ENCODE data around the gene SDK1.

Gene SDK1

GRCh38 chr7:4182605-4183300, 881.7 kb downstream of the SDK1 start:
- no peak for DNase-seq (ENCODE audit: low read depth)
- in situ Hi-C loops (cut with HindIII; ENCODE audit: low sequenced_read_pairs), result no loop called here

DNA sequence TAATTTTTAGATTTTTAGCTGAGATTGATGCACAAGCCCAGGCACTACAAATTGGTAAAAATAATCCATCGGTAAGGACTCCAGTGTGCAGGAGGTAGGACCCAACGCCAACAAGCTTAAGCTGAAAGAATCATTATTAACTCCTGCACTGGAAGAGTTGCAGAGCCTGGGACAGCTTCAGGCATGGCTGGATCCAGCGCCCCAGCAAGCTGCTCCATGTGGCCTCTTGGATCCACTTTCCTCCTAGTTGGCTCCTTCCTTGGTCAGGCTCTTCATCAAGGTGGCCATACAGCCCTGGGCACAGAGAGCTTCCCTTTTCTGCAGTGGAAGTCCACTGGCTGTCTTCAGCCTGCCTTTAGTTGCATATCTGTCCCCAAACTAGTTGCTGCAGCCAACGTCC, 883.6 kb downstream of the SDK1 start:
- in situ Hi-C loops (cut with HindIII; ENCODE audit: low sequenced_read_pairs), result no loop called here
- TF ChIP-seq, protein P1, sequence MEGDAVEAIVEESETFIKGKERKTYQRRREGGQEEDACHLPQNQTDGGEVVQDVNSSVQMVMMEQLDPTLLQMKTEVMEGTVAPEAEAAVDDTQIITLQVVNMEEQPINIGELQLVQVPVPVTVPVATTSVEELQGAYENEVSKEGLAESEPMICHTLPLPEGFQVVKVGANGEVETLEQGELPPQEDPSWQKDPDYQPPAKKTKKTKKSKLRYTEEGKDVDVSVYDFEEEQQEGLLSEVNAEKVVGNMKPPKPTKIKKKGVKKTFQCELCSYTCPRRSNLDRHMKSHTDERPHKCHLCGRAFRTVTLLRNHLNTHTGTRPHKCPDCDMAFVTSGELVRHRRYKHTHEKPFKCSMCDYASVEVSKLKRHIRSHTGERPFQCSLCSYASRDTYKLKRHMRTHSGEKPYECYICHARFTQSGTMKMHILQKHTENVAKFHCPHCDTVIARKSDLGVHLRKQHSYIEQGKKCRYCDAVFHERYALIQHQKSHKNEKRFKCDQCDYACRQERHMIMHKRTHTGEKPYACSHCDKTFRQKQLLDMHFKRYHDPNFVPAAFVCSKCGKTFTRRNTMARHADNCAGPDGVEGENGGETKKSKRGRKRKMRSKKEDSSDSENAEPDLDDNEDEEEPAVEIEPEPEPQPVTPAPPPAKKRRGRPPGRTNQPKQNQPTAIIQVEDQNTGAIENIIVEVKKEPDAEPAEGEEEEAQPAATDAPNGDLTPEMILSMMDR (IDR thresholded peaks at IDR 0.05; ENCODE audit: low read depth, low read length, missing control alignments), result no peak
- no peak overlapping the region for H3K4me3 ChIP-seq (ENCODE audit: low read depth, low read length)
- DNase-seq (ENCODE audit: low read depth), result no peak

More at GRCh38 chr7:4182605-4183300, 881.7 kb downstream of the SDK1 start:
- TF ChIP-seq, protein P1 (IDR thresholded peaks at IDR 0.05; ENCODE audit: low read depth, low read length, missing control alignments), result no peak
- H3K4me3 ChIP-seq (ENCODE audit: low read depth, low read length), result no peak overlapping the region

DNA sequence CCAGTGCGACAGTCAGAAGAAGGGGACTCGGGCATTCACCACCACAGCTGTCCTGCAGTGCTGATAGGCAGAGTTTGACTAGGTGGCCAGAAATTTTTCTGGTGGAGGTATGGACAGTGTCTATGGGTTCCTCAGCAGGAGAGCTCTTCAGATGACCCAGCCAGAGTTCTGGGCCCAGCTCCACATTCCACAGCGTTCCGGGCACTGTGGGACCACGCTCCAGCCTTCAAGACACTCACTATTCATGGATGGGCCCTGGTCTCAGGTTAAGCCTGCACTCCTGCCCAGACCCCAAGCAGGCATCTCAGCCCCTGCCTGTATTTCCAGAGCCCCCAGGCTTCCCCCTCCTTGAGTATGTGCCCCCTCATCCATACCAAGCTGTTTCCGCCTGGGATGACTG, 884.1 kb downstream of the SDK1 start:
- TF ChIP-seq, protein P1 (IDR thresholded peaks at IDR 0.05; ENCODE audit: low read depth, low read length, missing control alignments), result no peak
- H3K4me3 ChIP-seq (ENCODE audit: low read depth, low read length), result no peak overlapping the region
- in situ Hi-C loops (cut with HindIII; ENCODE audit: low sequenced_read_pairs), result no loop called here
- DNase-seq (ENCODE audit: low read depth), result no peak

DNA sequence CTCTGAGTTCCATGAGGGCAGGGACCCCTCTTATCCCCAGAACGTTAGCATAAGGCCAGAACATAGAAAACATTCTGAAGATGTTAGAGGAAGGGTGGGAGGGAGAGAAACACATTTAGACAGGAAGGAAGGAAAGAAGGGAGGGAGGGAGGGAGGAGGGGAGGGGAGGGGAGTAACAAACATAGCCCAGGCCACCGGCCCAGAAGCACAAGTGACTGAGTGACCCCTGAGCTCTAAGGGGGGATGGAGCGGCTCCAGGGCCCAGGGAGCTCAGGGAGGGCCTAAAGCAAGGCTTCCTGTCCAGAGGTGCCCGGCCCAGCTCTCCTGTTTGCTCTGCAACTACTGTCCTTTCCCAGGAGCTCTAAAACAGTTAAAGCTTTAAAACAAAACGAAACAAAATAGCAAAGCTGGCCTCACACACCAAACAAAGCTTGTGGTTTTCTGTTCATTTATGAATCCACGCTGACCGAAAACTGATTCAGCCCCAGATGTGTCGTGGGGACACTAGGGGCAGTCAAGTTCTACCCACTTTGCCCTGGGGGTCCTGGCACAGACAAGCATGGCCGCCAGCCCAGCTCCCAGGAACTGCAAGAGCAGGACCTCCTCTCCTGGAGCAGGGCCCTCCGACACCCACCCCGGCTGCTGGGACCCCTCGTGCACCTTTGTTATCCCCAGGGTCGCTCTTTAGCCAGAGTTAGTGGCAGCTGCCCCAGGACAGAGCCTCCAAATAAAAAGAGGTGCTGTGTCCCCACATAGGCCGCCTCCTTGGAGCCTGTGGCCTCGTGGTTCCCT, 884.9 kb downstream of the SDK1 start:
- TF ChIP-seq, protein P1 (IDR thresholded peaks at IDR 0.05; ENCODE audit: low read depth, low read length, missing control alignments), result no peak
- no peak overlapping the region for H3K4me3 ChIP-seq (ENCODE audit: low read depth, low read length)
- DNase-seq (ENCODE audit: low read depth), result no peak
- in situ Hi-C loops (cut with HindIII; ENCODE audit: low sequenced_read_pairs), result no loop called here

DNA sequence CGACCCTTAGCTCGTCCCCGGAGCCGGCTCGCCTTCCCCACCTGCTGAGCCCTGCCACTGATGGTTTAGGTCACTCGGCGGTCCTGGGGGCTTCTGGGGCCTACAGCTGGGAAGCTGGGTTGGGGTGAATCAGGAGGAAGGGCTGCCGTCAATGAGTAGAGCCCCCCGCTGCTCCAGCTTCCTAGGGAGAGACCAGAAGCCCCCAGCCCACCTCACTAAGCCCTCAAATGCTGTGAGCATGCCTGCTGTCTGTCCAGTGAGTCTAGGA, 885.4 kb downstream of the SDK1 start:
- TF ChIP-seq, protein P1 (IDR thresholded peaks at IDR 0.05; ENCODE audit: low read depth, low read length, missing control alignments), result no peak
- H3K4me3 ChIP-seq (ENCODE audit: low read depth, low read length), result no peak overlapping the region
- in situ Hi-C loops (cut with HindIII; ENCODE audit: low sequenced_read_pairs), result no loop called here
- no peak for DNase-seq (ENCODE audit: low read depth)

- H3K4me3 ChIP-seq (ENCODE audit: low read depth, low read length), result no peak overlapping the region
- TF ChIP-seq, protein P1 (IDR thresholded peaks at IDR 0.05; ENCODE audit: low read depth, low read length, missing control alignments), result no peak
- in situ Hi-C loops (cut with HindIII; ENCODE audit: low sequenced_read_pairs), result no loop called here
- DNase-seq (ENCODE audit: low read depth), result no peak
Measured at GRCh38 chr7:4188651-4189050, 887.6 kb downstream of the SDK1 start.

All from astrocyte of the cerebellum (primary cell).